ENCODE results near the gene ZSCAN20.

DNA sequence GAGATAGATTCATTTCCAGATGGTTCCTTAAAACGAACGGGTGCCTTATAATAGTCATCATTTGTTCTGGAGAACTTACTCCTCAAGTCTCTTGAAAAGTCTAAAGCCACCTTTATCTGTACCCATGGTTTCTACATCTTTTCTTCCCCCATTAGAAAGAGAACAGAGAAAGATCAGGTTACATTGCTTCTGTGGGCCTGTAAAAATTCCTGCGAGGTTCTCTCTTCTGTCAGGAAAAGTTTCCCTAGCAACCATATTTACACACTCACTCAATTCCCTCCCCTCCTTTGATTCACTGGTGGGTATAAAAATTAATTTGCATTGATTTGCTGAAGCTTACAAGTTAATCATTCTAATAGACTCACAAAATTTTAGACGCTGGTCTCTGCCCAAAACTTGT is 48.2 kb upstream of the ZSCAN20 start:
- TF ChIP-seq SNAI2 (CRISPR knock-in tag; IDR thresholded peaks at IDR 0.05), result no peak
- no peak for TF ChIP-seq OSR1 (CRISPR knock-in tag; IDR thresholded peaks at IDR 0.05)
- TF ChIP-seq ARNTL (CRISPR knock-in tag; IDR thresholded peaks at IDR 0.05; ENCODE audit: borderline replicate concordance, low read depth), result no peak

Measured in SK-N-SH treated with all-trans-retinoic acid at 6 μM for 48 hours (cell line).